Measurements from ENCODE around the gene RBFA. TPM values are rescaled to one million over a fixed set of nuclear protein-coding genes. Genes with fewer than 3 reads are reported as not detected.

The RBFA gene
- total and polyA plus RNA-seq, 2 donors (not counting 1 experiment from before 2014, with no cell fraction given) = 25.3 TPM

- TF ChIP-seq CTCF (conservative IDR thresholded peaks at IDR 0.05 in 1 of 2, IDR thresholded peaks at IDR 0.05 in 1 of 2; ENCODE audit: low read depth in 1 of 2, low read length in 2 of 2) = no peak
- TF ChIP-seq EZH2 (IDR thresholded peaks at IDR 0.05; ENCODE audit: low read length, missing control alignments) = no peak
- Histone ChIP-seq H3K4me1 (ENCODE audit: control insufficient read depth, extremely low read depth, insufficient read depth, low read length) (no peaks in the 10 kb centered on the region), H3K27ac (ENCODE audit: insufficient read depth, low read length) (no peak overlapping the region)
Observed at GRCh38 chr18:80000877-80001276, 33.4 kb upstream of the RBFA start.

GRCh38 chr18:80002468-80002867 is 31.8 kb upstream of the RBFA start:
- Histone ChIP-seq H3K9ac (ENCODE audit: insufficient read depth, low read length) (no peak overlapping the region), H3K27me3 (ENCODE audit: control insufficient read depth, insufficient read depth, low read length) (no peaks in the 10 kb centered on the region), H3K79me2 (ENCODE audit: control insufficient read depth, insufficient read depth, low read length) (no peaks in the 10 kb centered on the region), H3K36me3 (ENCODE audit: control insufficient read depth, insufficient read depth, low read length) (no peaks in the 10 kb centered on the region), H4K20me1 (ENCODE audit: control insufficient read depth, extremely low read depth, insufficient read depth, low read length) (no peaks in the 10 kb centered on the region), H2AFZ (ENCODE audit: low read length) (no peak overlapping the region), H3K4me2 (ENCODE audit: extremely low read depth, insufficient read depth, low read length) (no peak overlapping the region), H3K4me1 (ENCODE audit: control insufficient read depth, extremely low read depth, insufficient read depth, low read length) (no peaks in the 10 kb centered on the region), H3K27ac (ENCODE audit: insufficient read depth, low read length) (no peak overlapping the region), H3K4me3 (replicated peaks in 1 of 4; ENCODE audit: control extremely low read depth in 1 of 4, insufficient read depth in 1 of 4, low read depth in 3 of 4, low read length in 4 of 4) (no peak overlapping the region), H3K9me3 (ENCODE audit: control insufficient read depth, insufficient read depth, low read depth, low read length) (no peaks in the 10 kb centered on the region)
- DNase-seq (ENCODE audit: low read depth in 2 of 2) = no peak
- no peak for TF ChIP-seq CTCF (conservative IDR thresholded peaks at IDR 0.05 in 1 of 2, IDR thresholded peaks at IDR 0.05 in 1 of 2; ENCODE audit: low read depth in 1 of 2, low read length in 2 of 2)
- no peak for TF ChIP-seq EZH2 (IDR thresholded peaks at IDR 0.05; ENCODE audit: low read length, missing control alignments)

More at GRCh38 chr18:80000877-80001276, 33.4 kb upstream of the RBFA start:
- Histone ChIP-seq H2AFZ (ENCODE audit: low read length) (no peak overlapping the region), H3K79me2 (ENCODE audit: control insufficient read depth, insufficient read depth, low read length) (no peaks in the 10 kb centered on the region), H3K27me3 (ENCODE audit: control insufficient read depth, insufficient read depth, low read length) (no peaks in the 10 kb centered on the region), H3K4me3 (replicated peaks in 1 of 4; ENCODE audit: control extremely low read depth in 1 of 4, insufficient read depth in 1 of 4, low read depth in 3 of 4, low read length in 4 of 4) (no peak overlapping the region), H3K4me2 (ENCODE audit: extremely low read depth, insufficient read depth, low read length) (no peak overlapping the region), H3K9ac (ENCODE audit: insufficient read depth, low read length) (no peak overlapping the region), H4K20me1 (ENCODE audit: control insufficient read depth, extremely low read depth, insufficient read depth, low read length) (no peaks in the 10 kb centered on the region), H3K9me3 (ENCODE audit: control insufficient read depth, insufficient read depth, low read depth, low read length) (no peaks in the 10 kb centered on the region), H3K36me3 (ENCODE audit: control insufficient read depth, insufficient read depth, low read length) (no peaks in the 10 kb centered on the region)
- DNase-seq (ENCODE audit: low read depth in 2 of 2) = no peak

- Histone ChIP-seq H2AFZ (ENCODE audit: low read length) (no peak overlapping the region), H3K9ac (ENCODE audit: insufficient read depth, low read length) (no peak overlapping the region), H3K4me2 (ENCODE audit: extremely low read depth, insufficient read depth, low read length) (no peak overlapping the region), H3K36me3 (ENCODE audit: control insufficient read depth, insufficient read depth, low read length) (no peaks in the 10 kb centered on the region), H3K9me3 (ENCODE audit: control insufficient read depth, insufficient read depth, low read depth, low read length) (no peaks in the 10 kb centered on the region), H3K27ac (ENCODE audit: insufficient read depth, low read length) (no peak overlapping the region), H3K4me1 (ENCODE audit: control insufficient read depth, extremely low read depth, insufficient read depth, low read length) (peaks cover 3% of the 10 kb centered on the region), H4K20me1 (ENCODE audit: control insufficient read depth, extremely low read depth, insufficient read depth, low read length) (no peaks in the 10 kb centered on the region), H3K79me2 (ENCODE audit: control insufficient read depth, insufficient read depth, low read length) (no peaks in the 10 kb centered on the region), H3K27me3 (ENCODE audit: control insufficient read depth, insufficient read depth, low read length) (no peaks in the 10 kb centered on the region), H3K4me3 (replicated peaks in 1 of 4; ENCODE audit: control extremely low read depth in 1 of 4, insufficient read depth in 1 of 4, low read depth in 3 of 4, low read length in 4 of 4) (no peak overlapping the region)
- DNase-seq (ENCODE audit: low read depth in 2 of 2) = no peak
- no peak for TF ChIP-seq EZH2 (IDR thresholded peaks at IDR 0.05; ENCODE audit: low read length, missing control alignments)
- TF ChIP-seq CTCF (conservative IDR thresholded peaks at IDR 0.05 in 1 of 2, IDR thresholded peaks at IDR 0.05 in 1 of 2; ENCODE audit: low read depth in 1 of 2, low read length in 2 of 2) = no peak
Observed at GRCh38 chr18:80004600-80005342, 29.5 kb upstream of the RBFA start.
